GM20000 (cell line): ENCODE results near the gene IL17RD.

Experiments used
- DNase-seq: peaks from one replicate; pipeline ENCODE4 v3.0.0; 2012; ENCODE audit warnings: low spot score
- CTCF ChIP-seq: IDR thresholded peaks from 2 replicates; pipeline ENCODE4 v1.5.1; 2012; ENCODE audit warnings: mild to moderate bottlenecking, control low read depth; ENCODE audit errors: extremely low read depth, missing control alignments

Gene IL17RD

GRCh38 chr3:57164657-57165573 is at the start of gene IL17RD:
IL17RD (minus strand) TSS chr3:57165353; CDS start chr3:57165286, 67 bp downstream.
- peak; percentile 91 for DNase-seq
- no peak for TF ChIP-seq CTCF

- no peak for TF ChIP-seq CTCF
These were observed 41.3 kb upstream of the IL17RD start for GRCh38 chr3:57206423-57206822.

GRCh38 chr3:57199895-57200297 is 34.7 kb upstream of the IL17RD start, which contains the start of gene HESX1:
HESX1 (minus strand) TSS chr3:57199978; CDS start chr3:57199918, 60 bp downstream.
- no peak for TF ChIP-seq CTCF
- no peak for DNase-seq

More at GRCh38 chr3:57206423-57206822, 41.3 kb upstream of the IL17RD start:
- peak; percentile 20 for DNase-seq

- DNase-seq, result no peak
- no peak for TF ChIP-seq CTCF
These were observed 29.5 kb upstream of the IL17RD start for GRCh38 chr3:57194641-57195040.

GRCh38 chr3:57192028-57192427 is 26.9 kb upstream of the IL17RD start:
- TF ChIP-seq CTCF, result no peak
- DNase-seq, result no peak

GRCh38 chr3:57184526-57184925 is 19.4 kb upstream of the IL17RD start:
- no peak for TF ChIP-seq CTCF
- DNase-seq, result no peak
